ENCODE data around the gene TMEM184B. TPM values are rescaled to one million over a fixed set of nuclear protein-coding genes. Genes with fewer than 3 reads are reported as not detected.

Gene TMEM184B
- total RNA-seq, 1 donor from 2014 or later, result 118 TPM

DNA sequence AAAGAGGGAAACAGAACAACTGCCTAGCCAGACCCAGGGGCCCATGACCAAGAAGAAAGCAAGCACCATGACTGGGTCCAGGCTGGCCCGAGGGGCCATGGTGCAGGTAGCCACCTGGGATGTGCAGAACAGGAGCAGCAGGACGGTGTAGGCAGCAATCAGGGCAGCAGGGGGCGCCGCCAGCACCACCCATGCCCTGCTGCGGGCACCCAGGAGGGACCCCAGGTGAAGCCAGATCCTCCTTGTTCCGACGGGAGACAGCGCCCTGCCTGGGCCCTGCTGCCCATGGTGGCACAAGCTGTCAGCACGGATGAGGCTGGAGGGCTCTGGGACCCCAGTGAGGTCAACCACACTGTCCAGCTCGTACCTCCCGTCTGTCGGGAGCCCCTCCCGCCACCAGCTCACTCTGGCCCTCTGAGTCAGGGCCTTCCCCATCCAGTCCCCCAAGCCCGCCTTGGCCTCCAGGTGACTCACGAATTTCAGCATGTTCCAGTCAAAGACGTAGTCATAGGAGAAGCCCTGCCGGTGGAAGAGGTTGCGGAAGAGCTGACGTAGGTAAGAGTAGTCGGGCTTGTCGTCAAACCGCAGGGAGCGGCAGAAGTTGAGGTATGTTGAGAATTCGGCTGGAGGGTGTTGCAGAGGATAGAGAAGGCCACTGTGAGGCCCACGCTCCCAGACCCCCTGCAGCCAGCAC lies 25.6 kb upstream of the TMEM184B start:
- TF ChIP-seq, protein P1, sequence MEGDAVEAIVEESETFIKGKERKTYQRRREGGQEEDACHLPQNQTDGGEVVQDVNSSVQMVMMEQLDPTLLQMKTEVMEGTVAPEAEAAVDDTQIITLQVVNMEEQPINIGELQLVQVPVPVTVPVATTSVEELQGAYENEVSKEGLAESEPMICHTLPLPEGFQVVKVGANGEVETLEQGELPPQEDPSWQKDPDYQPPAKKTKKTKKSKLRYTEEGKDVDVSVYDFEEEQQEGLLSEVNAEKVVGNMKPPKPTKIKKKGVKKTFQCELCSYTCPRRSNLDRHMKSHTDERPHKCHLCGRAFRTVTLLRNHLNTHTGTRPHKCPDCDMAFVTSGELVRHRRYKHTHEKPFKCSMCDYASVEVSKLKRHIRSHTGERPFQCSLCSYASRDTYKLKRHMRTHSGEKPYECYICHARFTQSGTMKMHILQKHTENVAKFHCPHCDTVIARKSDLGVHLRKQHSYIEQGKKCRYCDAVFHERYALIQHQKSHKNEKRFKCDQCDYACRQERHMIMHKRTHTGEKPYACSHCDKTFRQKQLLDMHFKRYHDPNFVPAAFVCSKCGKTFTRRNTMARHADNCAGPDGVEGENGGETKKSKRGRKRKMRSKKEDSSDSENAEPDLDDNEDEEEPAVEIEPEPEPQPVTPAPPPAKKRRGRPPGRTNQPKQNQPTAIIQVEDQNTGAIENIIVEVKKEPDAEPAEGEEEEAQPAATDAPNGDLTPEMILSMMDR (IDR thresholded peaks at IDR 0.05), result peak in 2 of 3 experiments; percentile 5 to 17
- no peaks in the 10 kb centered on the region for H3K27me3 ChIP-seq
- DNase-seq (ENCODE audit: low spot score in 2 of 2), result no peak

GRCh38 chr22:38296372-38296771 lies 23.6 kb upstream of the TMEM184B start:
- peaks cover 96 to 98% of the 10 kb centered on the region in 2 donors for H3K36me3 ChIP-seq
- peak overlapping the region; percentile 34 to 41 for H3K27ac ChIP-seq

More for the DNA sequence above, 25.6 kb upstream of the TMEM184B start:
- Histone ChIP-seq H3K36me3 (peaks cover 99% of the 10 kb centered on the region in 2 donors), H3K4me1 (peaks cover 0 to 8% of the 10 kb centered on the region in 2 donors), H3K9me3 (no peaks in the 10 kb centered on the region), H3K4me3 (no peak overlapping the region), H3K27ac (no peak overlapping the region)
- intact Hi-C loops (cut with DNase I), result no loop called here

DNA sequence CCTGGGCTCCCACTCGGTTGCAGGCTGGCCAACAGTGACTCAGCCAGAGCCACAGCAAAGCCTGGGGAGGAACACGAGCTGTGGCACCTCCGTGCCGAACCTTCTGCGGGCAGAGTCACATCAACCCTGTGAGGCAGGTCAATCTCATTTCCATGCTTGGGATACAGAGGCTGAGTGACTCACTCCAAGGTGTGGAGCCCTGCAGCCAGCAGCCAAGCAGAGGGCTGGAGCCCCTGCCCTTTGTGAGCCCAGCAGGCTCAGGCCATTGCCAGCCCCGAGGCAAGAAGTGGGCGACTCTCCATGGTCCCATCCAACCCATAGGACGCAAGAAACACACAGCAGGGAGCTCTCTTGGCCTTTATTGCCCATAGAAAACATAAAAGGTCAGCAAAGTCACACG lies 23.1 kb upstream of the TMEM184B start:
- H3K9me3 ChIP-seq, result no peaks in the 10 kb centered on the region
- H3K36me3 ChIP-seq, result peaks cover 96 to 98% of the 10 kb centered on the region in 2 donors
- intact Hi-C loops (cut with DNase I), result no loop called here
- no peak for DNase-seq (ENCODE audit: low spot score in 2 of 2)
- peak overlapping the region; percentile 34 to 41 for H3K27ac ChIP-seq
- H3K27me3 ChIP-seq, result no peaks in the 10 kb centered on the region
- no peaks in the 10 kb centered on the region for H3K4me1 ChIP-seq
- no peak overlapping the region for H3K4me3 ChIP-seq
- TF ChIP-seq, protein P1 (IDR thresholded peaks at IDR 0.05), result no peak

More at GRCh38 chr22:38296372-38296771, 23.6 kb upstream of the TMEM184B start:
- TF ChIP-seq, protein P1 (IDR thresholded peaks at IDR 0.05), result no peak
- Histone ChIP-seq H3K4me1 (no peaks in the 10 kb centered on the region), H3K4me3 (no peak overlapping the region), H3K27me3 (no peaks in the 10 kb centered on the region), H3K9me3 (no peaks in the 10 kb centered on the region)
- intact Hi-C loops (cut with DNase I), result no loop called here
- DNase-seq (ENCODE audit: low spot score in 2 of 2), result no peak

DNA sequence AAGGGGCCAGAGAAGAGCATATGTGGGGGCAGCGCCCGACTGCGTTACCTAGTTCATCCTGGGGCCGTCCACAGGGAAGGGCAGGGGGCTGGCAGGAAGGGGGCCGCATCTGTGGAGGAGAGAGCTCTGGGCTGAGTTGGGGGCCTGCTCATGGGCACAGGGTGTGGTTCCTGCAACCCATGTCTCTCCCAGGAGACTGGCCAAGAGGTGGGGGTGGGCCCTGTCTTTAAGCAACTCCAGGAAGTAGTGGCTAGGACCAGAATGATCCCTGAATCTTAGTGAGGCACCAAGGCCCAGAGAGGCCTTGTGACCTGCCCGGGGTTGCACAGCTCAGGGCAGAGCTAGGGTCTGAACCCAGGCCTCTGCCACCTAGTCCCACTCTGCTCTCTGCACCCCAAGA lies 22.5 kb upstream of the TMEM184B start:
- H3K27me3 ChIP-seq, result no peaks in the 10 kb centered on the region
- intact Hi-C loops (cut with DNase I), result no loop called here
- peak overlapping the region; percentile 34 to 46 for H3K27ac ChIP-seq
- H3K4me1 ChIP-seq, result no peaks in the 10 kb centered on the region
- TF ChIP-seq, protein P1 (IDR thresholded peaks at IDR 0.05), result no peak
- no peak overlapping the region for H3K4me3 ChIP-seq
- no peak for DNase-seq (ENCODE audit: low spot score in 2 of 2)
- H3K9me3 ChIP-seq, result no peaks in the 10 kb centered on the region
- peaks cover 92 to 93% of the 10 kb centered on the region in 2 donors for H3K36me3 ChIP-seq

GRCh38 chr22:38294193-38294592 lies 21.4 kb upstream of the TMEM184B start:
- peaks cover 80 to 86% of the 10 kb centered on the region in 2 donors for H3K36me3 ChIP-seq
- no peaks in the 10 kb centered on the region for H3K4me1 ChIP-seq
- TF ChIP-seq, protein P1 (IDR thresholded peaks at IDR 0.05), result no peak

More at GRCh38 chr22:38294193-38294592, 21.4 kb upstream of the TMEM184B start:
- no peak overlapping the region for H3K4me3 ChIP-seq
- intact Hi-C loops (cut with DNase I), result no loop called here
- no peaks in the 10 kb centered on the region for H3K9me3 ChIP-seq
- no peak for DNase-seq (ENCODE audit: low spot score in 2 of 2)
- H3K27me3 ChIP-seq, result no peaks in the 10 kb centered on the region
- H3K27ac ChIP-seq, result peak overlapping the region; percentile 34 to 46
